Common myeloid progenitor, CD34-positive (primary cell): Measurements from ENCODE around the gene GPATCH8.
A peak's percentile ranks its signal among the peaks of the same experiment; 100 is the strongest.

Experiments used
- CTCF ChIA-PET: fragments of 350-600 bp; sonication (Branson Sonifier 250); formaldehyde crosslinking; loops from one replicate; lab custom pipeline; 2021; ENCODE audit warnings: antibody characterized with exemption; lab: Charles Lee
- POLR2A ChIA-PET: fragments of 350-600 bp; sonication (Branson Sonifier 250); formaldehyde crosslinking; loops from one replicate; lab custom pipeline; 2021; ENCODE audit warnings: antibody characterized with exemption; lab: Charles Lee
- DNase-seq, 3 donors: peaks; one replicate each; pipeline versions ENCODE4 v3.0.0 to v3.0.0-alpha.2; 2013
- H3K27ac ChIP-seq, 2 experiments: 1 replicate in 1 of 2; 2 replicates in 1 of 2; pipeline ENCODE4 v1.7.0; 2013; ENCODE audit warnings: inconsistent platforms in 2 of 2, low read length in 2 of 2, mild to moderate bottlenecking in 2 of 2, low read depth in 1 of 2, moderate library complexity in 1 of 2; ENCODE audit not compliant: severe bottlenecking in 2 of 2, insufficient read depth in 1 of 2, poor library complexity in 1 of 2
- H3K27me3 ChIP-seq, 5 experiments: replicated peaks in 2 of 5; 1 replicate in 3 of 5; 2 replicates in 2 of 5; pipeline versions ENCODE4 v1.6.1 to v1.7.0; 2013; ENCODE audit warnings: low read length in 4 of 5, mild to moderate bottlenecking in 2 of 5, moderate library complexity in 2 of 5, inconsistent platforms in 1 of 5; ENCODE audit not compliant: insufficient read depth in 5 of 5, control insufficient read depth in 4 of 5
- H3K36me3 ChIP-seq, 4 experiments: 1 replicate in 2 of 4; 2 replicates in 2 of 4; pipeline versions ENCODE4 v1.6.1 to v1.7.0; 2013; ENCODE audit warnings: low read length in 3 of 4, control low read depth in 1 of 4, mild to moderate bottlenecking in 1 of 4; ENCODE audit not compliant: control insufficient read depth in 4 of 4, insufficient read depth in 4 of 4
- H3K4me1 ChIP-seq, 4 experiments: 1 replicate in 3 of 4; 2 replicates in 1 of 4; pipeline versions ENCODE4 v1.6.1 to v1.7.1; 2013; ENCODE audit warnings: low read length in 3 of 4, mild to moderate bottlenecking in 3 of 4, control low read depth in 1 of 4, inconsistent platforms in 1 of 4, moderate library complexity in 1 of 4; ENCODE audit not compliant: control insufficient read depth in 4 of 4, insufficient read depth in 4 of 4; ENCODE audit errors: control extremely low read depth in 1 of 4
- H3K4me3 ChIP-seq, 7 experiments: 1 replicate in 4 of 7; 2 replicates in 3 of 7; pipeline versions ENCODE4 v1.5.1 to v1.7.0; 2013; ENCODE audit warnings: mild to moderate bottlenecking in 7 of 7, low read length in 6 of 7, moderate library complexity in 6 of 7, inconsistent platforms in 2 of 7, low read depth in 2 of 7, control low read depth in 1 of 7; ENCODE audit not compliant: insufficient read depth in 4 of 7, control insufficient read depth in 1 of 7; ENCODE audit errors: extremely low read depth in 1 of 7
- H3K9me3 ChIP-seq, 5 experiments: 1 replicate in 4 of 5; 2 replicates in 1 of 5; pipeline versions ENCODE4 v1.6.1 to v1.7.1; 2013; ENCODE audit warnings: low read length in 4 of 5, mild to moderate bottlenecking in 2 of 5, inconsistent platforms in 1 of 5, low read depth in 1 of 5, moderate library complexity in 1 of 5; ENCODE audit not compliant: control insufficient read depth in 4 of 5, insufficient read depth in 2 of 5; ENCODE audit errors: control extremely low read depth in 1 of 5
- WGBS: methylation state at CpG from one replicate; pipeline ENCODE4 v1.1.5; 2013; ENCODE audit not compliant: insufficient coverage; 5-methylcytosine and 5-hydroxymethylcytosine counted together

GPATCH8 gene

DNA sequence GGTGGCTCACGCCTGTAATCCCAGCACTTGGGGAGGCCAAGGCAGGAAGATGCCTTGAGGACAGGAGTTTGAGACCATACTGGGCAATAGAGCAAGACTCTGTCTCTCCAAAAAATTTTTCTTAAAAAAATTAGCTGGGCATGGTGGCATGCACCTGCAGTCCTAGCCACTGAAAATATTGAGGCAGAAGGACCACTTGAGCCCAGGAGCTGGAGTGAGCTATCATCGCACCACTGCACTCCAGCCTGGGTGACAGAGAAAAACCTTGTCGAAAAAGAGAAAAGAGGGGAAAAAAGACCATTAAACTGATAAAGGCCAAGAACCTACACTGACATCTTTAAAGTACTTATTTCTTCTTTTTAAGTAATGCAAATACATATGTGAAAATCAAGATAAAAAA is 60.4 kb downstream of the GPATCH8 start:
- WGBS: 100% methylated on average over 3 of the region's 3 CpGs
- no peak for DNase-seq
- Histone ChIP-seq H3K4me1 (peaks cover 4 to 14% (median 8%) of the 10 kb centered on the region in 4 experiments), H3K36me3 (peaks cover 0 to 4% (median 1%) of the 10 kb centered on the region in 4 experiments), H3K9me3 (no peaks in the 10 kb centered on the region), H3K27me3 (no peaks in the 10 kb centered on the region), H3K4me3 (no peak overlapping the region), H3K27ac (no peak overlapping the region)
- CTCF ChIA-PET: no interaction called here
- POLR2A ChIA-PET: no interaction called here

DNA sequence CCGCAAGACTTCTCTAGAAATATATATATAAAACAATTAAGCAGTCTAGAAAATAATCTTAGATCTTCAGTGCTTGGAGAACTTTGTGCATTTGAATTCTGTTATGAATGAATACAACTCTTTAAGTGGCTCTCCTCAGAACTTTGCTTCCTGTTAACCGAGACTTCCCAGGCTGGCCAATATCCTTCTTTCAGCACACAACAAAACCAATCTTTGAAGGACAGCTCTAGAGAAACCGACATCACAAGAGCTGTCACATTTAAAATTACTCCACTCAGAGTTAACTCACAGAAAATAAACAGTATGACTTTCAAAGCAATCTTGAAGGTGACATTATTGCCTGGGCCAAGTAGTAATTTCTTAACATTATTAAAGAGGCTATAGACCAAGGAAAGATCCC is 64.0 kb downstream of the GPATCH8 start:
- H3K4me1 ChIP-seq: peaks cover 4 to 10% (median 7%) of the 10 kb centered on the region in 4 experiments
- DNase-seq: peak in 1 of 3 donors; percentile 4
- ChIA-PET CTCF (interaction anchor here (1.1 kb wide), 1 partner anchor 8 kb away, joined by 3 read pairs; no protein-coding TSS in a partner anchor), POLR2A (no interaction called here)
- no peak overlapping the region for H3K27ac ChIP-seq
- H3K9me3 ChIP-seq: no peaks in the 10 kb centered on the region
- peaks cover 4 to 19% (median 16%) of the 10 kb centered on the region in 4 experiments for H3K36me3 ChIP-seq
- no peak overlapping the region for H3K4me3 ChIP-seq
- H3K27me3 ChIP-seq: no peaks in the 10 kb centered on the region
- WGBS: 36% methylated on average over 1 of the region's 3 CpGs

GRCh38 chr17:44438636-44439035 is 64.6 kb downstream of the GPATCH8 start:
- peaks cover 4 to 23% (median 17%) of the 10 kb centered on the region in 4 experiments for H3K36me3 ChIP-seq
- ChIA-PET POLR2A (no interaction called here), CTCF (interaction anchor here (0.7 to 1.1 kb wide), 2 partner anchors 9 to 23 kb away, joined by 3 read pairs; no protein-coding TSS in a partner anchor)
- peaks cover 4 to 10% (median 7%) of the 10 kb centered on the region in 4 experiments for H3K4me1 ChIP-seq
- DNase-seq: peak in 2 of 3 donors; percentile 17 to 30
- H3K27ac ChIP-seq: no peak overlapping the region
- 83% methylated on average over 1 of the region's 2 CpGs for WGBS
- H3K27me3 ChIP-seq: no peaks in the 10 kb centered on the region
- H3K4me3 ChIP-seq: no peak overlapping the region
- no peaks in the 10 kb centered on the region for H3K9me3 ChIP-seq

DNA sequence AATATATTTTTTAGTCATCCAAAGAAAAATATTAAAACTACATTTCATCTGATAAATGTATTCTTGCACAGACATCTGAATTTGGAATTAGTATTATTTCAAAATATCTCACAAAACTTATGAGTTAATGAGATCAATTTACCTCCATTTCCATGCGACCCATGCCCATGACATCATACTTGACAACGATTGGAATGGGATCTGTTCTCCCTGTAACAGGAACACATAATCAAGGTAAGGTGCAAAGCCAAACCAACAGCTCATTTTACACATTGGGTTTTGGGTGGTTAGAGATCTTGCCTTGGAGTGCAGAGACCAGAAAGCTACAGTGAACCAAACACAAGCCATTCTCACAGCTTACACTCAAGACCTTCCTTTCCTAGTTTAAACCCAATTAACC is 66.9 kb downstream of the GPATCH8 start:
- peaks cover 4 to 10% (median 7%) of the 10 kb centered on the region in 4 experiments for H3K4me1 ChIP-seq
- POLR2A ChIA-PET: no interaction called here
- CTCF ChIA-PET: interaction anchor here (1.5 kb wide), 1 partner anchor 17 kb away, joined by 4 read pairs; no protein-coding TSS in a partner anchor

DNA sequence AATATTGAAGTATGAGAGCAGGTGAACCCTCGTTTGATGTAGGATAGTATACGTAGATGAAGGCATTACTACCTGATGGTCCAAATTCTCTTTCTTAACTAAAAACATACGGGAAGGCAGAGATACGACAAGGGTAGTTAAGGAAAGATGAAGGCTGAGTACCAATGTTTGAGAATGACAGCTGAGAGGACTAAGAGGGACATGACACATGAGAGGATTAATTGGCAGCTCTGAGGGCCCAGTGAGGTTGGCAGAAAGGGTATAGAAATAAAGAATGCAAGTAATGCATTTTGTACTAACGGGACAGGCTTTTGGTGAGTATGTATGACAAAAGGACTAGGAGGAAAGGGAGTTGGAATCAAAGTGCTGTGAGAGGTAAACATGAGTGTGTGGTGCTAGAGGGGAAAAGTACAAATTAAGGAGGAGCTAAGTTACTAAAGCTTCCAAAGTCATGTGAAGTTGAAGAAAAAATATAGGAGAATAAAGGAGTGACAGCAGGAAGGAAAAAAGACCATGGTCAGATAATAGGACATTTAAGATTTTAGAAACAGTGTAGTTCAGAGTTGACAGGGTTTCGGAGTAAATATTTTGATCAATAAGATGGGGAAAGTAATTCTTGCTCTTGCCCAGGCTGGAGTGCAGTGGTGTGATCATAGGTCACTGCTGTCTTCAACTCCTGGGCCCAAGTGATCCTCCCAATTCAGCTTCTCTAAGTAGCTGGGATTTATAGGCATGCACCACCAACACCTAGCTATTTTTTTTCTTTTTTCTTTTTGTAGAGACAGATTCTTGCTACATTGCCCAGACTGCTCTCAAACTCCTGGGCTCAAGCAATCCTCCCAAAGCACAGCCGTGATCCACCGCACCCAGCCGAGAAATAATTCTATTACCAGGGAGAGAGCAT is 70.7 kb downstream of the GPATCH8 start:
- H3K36me3 ChIP-seq: peaks cover 7 to 50% (median 33%) of the 10 kb centered on the region in 4 experiments
- DNase-seq: no peak
- no peaks in the 10 kb centered on the region for H3K9me3 ChIP-seq
- H3K4me3 ChIP-seq: no peak overlapping the region
- POLR2A ChIA-PET: no interaction called here
- no peaks in the 10 kb centered on the region for H3K27me3 ChIP-seq
- no peak overlapping the region for H3K27ac ChIP-seq
- CTCF ChIA-PET: interaction anchor here (0.9 to 2.4 kb wide), 3 partner anchors 13 to 31 kb away, joined by 3 to 7 read pairs (median 3); no protein-coding TSS in a partner anchor
- WGBS: 98% methylated on average over 6 of the region's 9 CpGs
- H3K4me1 ChIP-seq: no peaks in the 10 kb centered on the region

More for the DNA sequence above, 66.9 kb downstream of the GPATCH8 start:
- no peak for DNase-seq
- Histone ChIP-seq H3K27me3 (no peaks in the 10 kb centered on the region), H3K9me3 (no peaks in the 10 kb centered on the region), H3K36me3 (peaks cover 7 to 43% (median 27%) of the 10 kb centered on the region in 4 experiments), H3K27ac (no peak overlapping the region), H3K4me3 (no peak overlapping the region)
- no CpG with 5 or more reads among the region's 2 CpGs for WGBS

DNA sequence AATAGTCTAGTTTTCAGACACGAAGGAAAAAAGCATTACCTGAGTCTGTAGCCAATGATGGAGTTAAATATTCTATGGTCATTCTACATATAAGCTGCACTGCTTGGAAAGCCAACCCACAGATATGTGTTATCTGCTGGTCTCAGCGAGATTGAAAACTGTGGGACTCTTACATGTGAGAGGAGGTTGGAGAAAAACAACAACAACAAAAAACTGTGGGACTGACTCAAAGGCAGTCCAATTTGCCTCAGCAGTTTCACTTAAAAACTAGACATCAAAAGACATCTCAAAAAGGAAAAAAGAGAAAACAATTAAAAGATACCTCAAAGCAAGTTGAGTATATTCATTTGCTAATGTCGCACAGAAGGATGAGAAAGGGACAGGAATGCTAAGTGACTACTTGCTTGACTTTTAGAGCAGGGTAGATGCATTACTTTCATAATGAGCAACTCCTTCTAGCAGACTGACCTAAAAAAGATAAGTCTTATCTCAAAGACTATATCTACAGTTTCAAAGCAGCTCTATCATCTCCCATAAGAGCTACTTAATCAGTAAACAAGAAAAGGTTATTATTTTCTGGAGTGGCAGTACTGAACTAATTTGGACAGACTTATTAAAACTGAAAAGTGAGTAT is 78.3 kb downstream of the GPATCH8 start:
- no peaks in the 10 kb centered on the region for H3K27me3 ChIP-seq
- ChIA-PET POLR2A (no interaction called here), CTCF (interaction anchor here (1.4 kb wide), 1 partner anchor 215 kb away, joined by 3 read pairs; no protein-coding TSS in a partner anchor)
- DNase-seq: no peak
- 100% methylated on average over 2 of the region's 3 CpGs for WGBS
- no peaks in the 10 kb centered on the region for H3K9me3 ChIP-seq
- H3K36me3 ChIP-seq: peaks cover 8 to 42% (median 19%) of the 10 kb centered on the region in 4 experiments
- no peak overlapping the region for H3K4me3 ChIP-seq
- H3K27ac ChIP-seq: no peak overlapping the region
- no peaks in the 10 kb centered on the region for H3K4me1 ChIP-seq
